SK-N-MC (cell line): Measurements from ENCODE around the gene BMS1.

ENCODE experiments used
- EZH2 ChIP-seq: fragments of 200-600 bp; sonication (generic); IDR thresholded peaks from one replicate; pipeline ENCODE4 v1.6.1; 2017; ENCODE audit warnings: antibody characterized with exemption
- FOXP2 ChIP-seq: optimal IDR thresholded peaks from 2 replicates; pipeline ENCODE3; 2011; ENCODE audit warnings: mild to moderate bottlenecking, moderate library complexity; ENCODE audit not compliant: insufficient read depth; ENCODE audit errors: extremely low read length, control extremely low read depth
- POLR2AphosphoS5 ChIP-seq: IDR thresholded peaks from 2 replicates; pipeline ENCODE4 v1.6.1; 2012; ENCODE audit warnings: mild to moderate bottlenecking, low read depth, low read length, borderline replicate concordance

DNA sequence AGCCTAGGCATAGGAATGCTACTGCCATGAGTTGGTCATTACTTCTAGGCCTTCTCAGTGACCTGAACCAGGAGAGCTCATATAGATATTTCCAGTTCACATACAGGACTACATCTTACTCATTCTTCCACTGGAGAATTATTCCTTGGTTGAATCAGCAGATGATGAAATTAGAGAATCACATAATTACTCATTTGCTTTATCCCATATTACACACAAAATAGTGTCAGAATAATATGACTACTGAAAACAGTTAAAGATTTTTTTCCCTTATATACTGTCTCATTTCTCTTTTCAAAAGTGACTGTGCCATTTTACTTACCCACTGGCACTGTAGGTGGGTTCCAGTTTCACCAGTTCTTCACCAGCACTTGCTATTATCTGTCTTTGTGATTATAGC, 18.5 kb downstream of the BMS1 start:
- no peak for TF ChIP-seq EZH2
- no peak for TF ChIP-seq POLR2AphosphoS5
- no peak for TF ChIP-seq FOXP2
